ENCODE measurements around the gene LGR4. TPM values are rescaled to one million over a fixed set of nuclear protein-coding genes. Genes with fewer than 3 reads are reported as not detected.

The LGR4 gene
- total RNA-seq, 5 donors from 2014 or later (not counting 1 experiment from before 2014, with no cell fraction given), result 0.68 to 2.4 (median 1.2) TPM

DNA sequence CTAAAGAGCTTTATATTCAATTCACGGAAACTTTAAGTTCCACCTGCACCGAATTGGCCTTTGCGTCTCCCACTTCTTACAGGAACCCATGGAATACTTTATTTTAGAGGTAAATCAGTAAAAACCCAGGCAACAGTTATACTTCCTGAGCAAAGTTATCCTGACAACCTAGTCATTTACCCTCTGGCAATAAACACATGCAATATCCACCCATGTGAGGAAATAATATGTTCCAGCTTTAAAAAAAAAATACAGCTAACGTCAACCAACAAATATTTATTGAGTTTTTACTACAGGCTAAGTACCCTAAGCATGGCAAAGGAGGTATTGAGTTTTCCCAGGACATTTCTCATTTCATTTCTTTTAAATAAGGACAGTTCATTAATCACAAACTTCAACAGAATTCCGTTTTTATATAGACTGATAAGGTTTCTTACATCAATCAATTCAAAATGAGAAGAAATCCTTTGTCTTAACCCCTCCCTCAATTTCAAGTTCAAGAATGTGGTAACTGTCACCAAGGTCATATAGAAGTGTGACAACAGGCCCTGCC lies 71.2 kb downstream of the LGR4 start:
- CTCF ChIA-PET, result no interaction called here
- no peaks in the 10 kb centered on the region for H3K36me3 ChIP-seq (ENCODE audit: control insufficient read depth in 2 of 2, extremely low read depth in 1 of 2, insufficient read depth in 1 of 2, low read length in 1 of 2)
- no peak overlapping the region for H3K4me3 ChIP-seq (ENCODE audit: control insufficient read depth in 1 of 2, extremely low read depth in 1 of 2, low read length in 1 of 2)
- H3K9me3 Mint-ChIP-seq, result no peaks in the 10 kb centered on the region
- H3K27me3 ChIP-seq (replicated peaks in 1 of 2; ENCODE audit: control insufficient read depth in 2 of 2, extremely low read depth in 1 of 2, insufficient read depth in 2 of 2, low read length in 1 of 2), result peaks cover 0 to 3% of the 10 kb centered on the region in 2 experiments
- no peaks in the 10 kb centered on the region for H3K9me3 ChIP-seq
- H3K36me3 Mint-ChIP-seq, result no peaks in the 10 kb centered on the region
- H3K27ac Mint-ChIP-seq, result no peak overlapping the region
- peaks cover 0 to 6% of the 10 kb centered on the region in 2 donors for H3K27me3 Mint-ChIP-seq
- POLR2A ChIA-PET, result no interaction called here
- no peak for ATAC-seq (replicated peaks in 1 of 4)
- no CpG with 5 or more reads among the region's 5 CpGs for WGBS (ENCODE audit: insufficient coverage)
- H3K4me1 Mint-ChIP-seq, result no peaks in the 10 kb centered on the region
- no peaks in the 10 kb centered on the region for H3K4me1 ChIP-seq (ENCODE audit: control insufficient read depth in 1 of 2, extremely low read depth in 1 of 2, insufficient read depth in 2 of 2, low read length in 2 of 2)
- DNase-seq, result no peak
- H3K4me3 Mint-ChIP-seq, result no peak overlapping the region
- H3K27ac ChIP-seq (ENCODE audit: low read length), result no peak overlapping the region

GRCh38 chr11:27398400-27398770 lies 74.2 kb downstream of the LGR4 start:
- WGBS (ENCODE audit: insufficient coverage), result no CpG with 5 or more reads among the region's 3 CpGs
- ATAC-seq (replicated peaks in 1 of 4), result no peak

DNA sequence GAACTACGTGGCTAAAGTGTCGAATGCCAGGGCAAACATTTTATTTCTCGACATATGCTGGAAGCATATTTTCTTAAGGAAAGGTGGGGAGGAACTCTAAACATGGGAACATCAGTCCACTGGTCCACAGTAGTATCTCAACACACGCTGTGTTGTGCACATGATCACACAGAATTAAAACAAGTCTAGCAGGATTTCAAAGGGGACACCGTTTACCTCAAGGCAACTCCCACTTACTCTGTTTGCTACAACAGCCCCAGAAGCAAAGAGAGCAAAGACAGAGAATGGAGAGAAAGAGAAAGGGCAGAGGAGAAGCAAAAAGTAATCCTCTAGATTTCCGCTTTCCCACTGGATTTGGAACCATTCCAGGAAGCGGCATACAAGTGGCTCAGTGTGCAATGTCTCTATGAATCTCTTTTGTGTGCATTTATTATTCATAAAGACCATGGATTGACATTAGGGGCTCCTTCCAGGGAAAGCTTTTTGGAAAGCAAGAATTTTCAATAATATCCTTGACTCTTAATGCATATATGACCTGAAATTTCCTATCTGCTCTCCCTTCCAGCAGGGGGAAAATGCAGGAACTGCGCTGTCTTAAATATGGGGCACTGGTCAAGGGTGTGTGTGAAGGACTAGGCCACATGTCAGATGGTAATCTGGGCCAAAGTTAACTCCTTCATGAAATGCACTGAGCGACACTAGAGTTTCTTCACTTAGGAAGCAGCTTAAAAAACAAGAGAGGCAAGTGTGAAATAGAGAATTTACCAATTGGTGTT lies 74.8 kb downstream of the LGR4 start:
- Histone ChIP-seq H3K4me1 (ENCODE audit: control insufficient read depth in 1 of 2, extremely low read depth in 1 of 2, insufficient read depth in 2 of 2, low read length in 2 of 2) (no peaks in the 10 kb centered on the region), H3K9me3 (no peaks in the 10 kb centered on the region), H3K27ac (ENCODE audit: low read length) (no peak overlapping the region), H3K27me3 (replicated peaks in 1 of 2; ENCODE audit: control insufficient read depth in 2 of 2, extremely low read depth in 1 of 2, insufficient read depth in 2 of 2, low read length in 1 of 2) (no peaks in the 10 kb centered on the region), H3K4me3 (ENCODE audit: control insufficient read depth in 1 of 2, extremely low read depth in 1 of 2, low read length in 1 of 2) (no peak overlapping the region), H3K36me3 (ENCODE audit: control insufficient read depth in 2 of 2, extremely low read depth in 1 of 2, insufficient read depth in 1 of 2, low read length in 1 of 2) (no peaks in the 10 kb centered on the region)
- Mint-ChIP-seq H3K4me1 (no peaks in the 10 kb centered on the region), H3K27me3 (peaks cover 0 to 6% of the 10 kb centered on the region in 2 donors), H3K27ac (no peak overlapping the region), H3K36me3 (no peaks in the 10 kb centered on the region), H3K9me3 (no peaks in the 10 kb centered on the region), H3K4me3 (no peak overlapping the region)
- no peak for ATAC-seq (replicated peaks in 1 of 4)
- POLR2A ChIA-PET, result no interaction called here
- CTCF ChIA-PET, result no interaction called here
- DNase-seq, result no peak
- WGBS (ENCODE audit: insufficient coverage), result 100% methylated on average over 1 of the region's 9 CpGs

More at GRCh38 chr11:27398400-27398770, 74.2 kb downstream of the LGR4 start:
- no peaks in the 10 kb centered on the region for H3K4me1 ChIP-seq (ENCODE audit: control insufficient read depth in 1 of 2, extremely low read depth in 1 of 2, insufficient read depth in 2 of 2, low read length in 2 of 2)
- Mint-ChIP-seq H3K4me1 (no peaks in the 10 kb centered on the region), H3K4me3 (no peak overlapping the region), H3K36me3 (no peaks in the 10 kb centered on the region), H3K27ac (no peak overlapping the region), H3K27me3 (peaks cover 0 to 6% of the 10 kb centered on the region in 2 donors), H3K9me3 (no peaks in the 10 kb centered on the region)
- H3K9me3 ChIP-seq, result no peaks in the 10 kb centered on the region
- CTCF ChIA-PET, result no interaction called here
- POLR2A ChIA-PET, result no interaction called here
- H3K36me3 ChIP-seq (ENCODE audit: control insufficient read depth in 2 of 2, extremely low read depth in 1 of 2, insufficient read depth in 1 of 2, low read length in 1 of 2), result no peaks in the 10 kb centered on the region
- no peak overlapping the region for H3K4me3 ChIP-seq (ENCODE audit: control insufficient read depth in 1 of 2, extremely low read depth in 1 of 2, low read length in 1 of 2)
- DNase-seq, result no peak
- H3K27ac ChIP-seq (ENCODE audit: low read length), result no peak overlapping the region
- H3K27me3 ChIP-seq (replicated peaks in 1 of 2; ENCODE audit: control insufficient read depth in 2 of 2, extremely low read depth in 1 of 2, insufficient read depth in 2 of 2, low read length in 1 of 2), result peaks cover 0 to 3% of the 10 kb centered on the region in 2 experiments

- Histone ChIP-seq H3K9me3 (no peaks in the 10 kb centered on the region), H3K27me3 (replicated peaks in 1 of 2; ENCODE audit: control insufficient read depth in 2 of 2, extremely low read depth in 1 of 2, insufficient read depth in 2 of 2, low read length in 1 of 2) (no peaks in the 10 kb centered on the region), H3K4me1 (ENCODE audit: control insufficient read depth in 1 of 2, extremely low read depth in 1 of 2, insufficient read depth in 2 of 2, low read length in 2 of 2) (no peaks in the 10 kb centered on the region), H3K27ac (ENCODE audit: low read length) (no peak overlapping the region), H3K4me3 (ENCODE audit: control insufficient read depth in 1 of 2, extremely low read depth in 1 of 2, low read length in 1 of 2) (no peak overlapping the region), H3K36me3 (ENCODE audit: control insufficient read depth in 2 of 2, extremely low read depth in 1 of 2, insufficient read depth in 1 of 2, low read length in 1 of 2) (no peaks in the 10 kb centered on the region)
- WGBS (ENCODE audit: insufficient coverage), result no CpG with 5 or more reads among the region's 3 CpGs
- POLR2A ChIA-PET, result no interaction called here
- DNase-seq (no peak), ATAC-seq (replicated peaks in 1 of 4) (no peak)
- Mint-ChIP-seq H3K4me1 (no peaks in the 10 kb centered on the region), H3K27ac (no peak overlapping the region), H3K4me3 (no peak overlapping the region), H3K36me3 (no peaks in the 10 kb centered on the region), H3K27me3 (peaks cover 0 to 6% of the 10 kb centered on the region in 2 donors), H3K9me3 (no peaks in the 10 kb centered on the region)
- CTCF ChIA-PET, result no interaction called here
Measured at GRCh38 chr11:27396259-27396839, 76.2 kb downstream of the LGR4 start.

GRCh38 chr11:27395556-27396258 lies 76.9 kb downstream of the LGR4 start:
- POLR2A ChIA-PET, result interaction anchor here in 1 of 2 donors (0.7 kb wide), 1 partner anchor 136 kb away, joined by 3 read pairs; no protein-coding TSS in a partner anchor
- ATAC-seq (replicated peaks in 1 of 4) (no peak), DNase-seq (no peak)
- H3K4me1 ChIP-seq (ENCODE audit: control insufficient read depth in 1 of 2, extremely low read depth in 1 of 2, insufficient read depth in 2 of 2, low read length in 2 of 2), result no peaks in the 10 kb centered on the region
- CTCF ChIA-PET, result no interaction called here
- 100% methylated on average over 2 of the region's 7 CpGs for WGBS (ENCODE audit: insufficient coverage)
- Mint-ChIP-seq H3K27ac (no peak overlapping the region), H3K4me1 (no peaks in the 10 kb centered on the region), H3K27me3 (peaks cover 0 to 6% of the 10 kb centered on the region in 2 donors), H3K36me3 (no peaks in the 10 kb centered on the region), H3K4me3 (no peak overlapping the region), H3K9me3 (no peaks in the 10 kb centered on the region)
- H3K4me3 ChIP-seq (ENCODE audit: control insufficient read depth in 1 of 2, extremely low read depth in 1 of 2, low read length in 1 of 2), result no peak overlapping the region
- H3K36me3 ChIP-seq (ENCODE audit: control insufficient read depth in 2 of 2, extremely low read depth in 1 of 2, insufficient read depth in 1 of 2, low read length in 1 of 2), result no peaks in the 10 kb centered on the region
- H3K9me3 ChIP-seq, result no peaks in the 10 kb centered on the region
- no peak overlapping the region for H3K27ac ChIP-seq (ENCODE audit: low read length)
- H3K27me3 ChIP-seq (replicated peaks in 1 of 2; ENCODE audit: control insufficient read depth in 2 of 2, extremely low read depth in 1 of 2, insufficient read depth in 2 of 2, low read length in 1 of 2), result no peaks in the 10 kb centered on the region

DNA sequence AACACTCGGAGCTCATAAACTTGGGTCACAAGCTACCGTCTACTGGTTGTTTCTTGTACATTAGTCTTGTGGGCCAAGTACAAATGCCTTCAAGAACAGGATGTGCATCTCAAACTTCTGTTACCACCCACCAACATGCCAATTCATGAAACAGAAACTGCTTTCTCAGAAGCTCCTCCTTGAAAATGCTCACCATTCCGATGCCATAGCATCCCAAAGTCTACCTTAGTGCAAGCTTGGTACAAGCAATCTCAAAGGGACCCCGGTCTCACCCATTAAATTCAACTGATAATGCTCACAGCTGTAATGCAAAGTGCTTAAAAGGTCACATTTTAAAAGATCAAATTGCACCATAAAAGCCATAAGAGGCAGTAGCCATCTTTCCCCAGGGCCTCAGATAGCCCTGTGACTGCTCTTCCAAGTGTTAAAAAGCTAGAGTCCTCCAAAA lies 77.8 kb downstream of the LGR4 start:
- ChIA-PET CTCF (no interaction called here), POLR2A (no interaction called here)
- Histone ChIP-seq H3K27me3 (replicated peaks in 1 of 2; ENCODE audit: control insufficient read depth in 2 of 2, extremely low read depth in 1 of 2, insufficient read depth in 2 of 2, low read length in 1 of 2) (no peaks in the 10 kb centered on the region), H3K4me1 (ENCODE audit: control insufficient read depth in 1 of 2, extremely low read depth in 1 of 2, insufficient read depth in 2 of 2, low read length in 2 of 2) (no peaks in the 10 kb centered on the region), H3K9me3 (no peaks in the 10 kb centered on the region), H3K4me3 (ENCODE audit: control insufficient read depth in 1 of 2, extremely low read depth in 1 of 2, low read length in 1 of 2) (no peak overlapping the region), H3K27ac (ENCODE audit: low read length) (no peak overlapping the region), H3K36me3 (ENCODE audit: control insufficient read depth in 2 of 2, extremely low read depth in 1 of 2, insufficient read depth in 1 of 2, low read length in 1 of 2) (no peaks in the 10 kb centered on the region)
- Mint-ChIP-seq H3K27me3 (peaks cover 0 to 6% of the 10 kb centered on the region in 2 donors), H3K27ac (no peak overlapping the region), H3K9me3 (no peaks in the 10 kb centered on the region), H3K4me1 (no peaks in the 10 kb centered on the region), H3K36me3 (no peaks in the 10 kb centered on the region), H3K4me3 (no peak overlapping the region)
- DNase-seq, result no peak
- 76% methylated on average over 4 of the region's 4 CpGs for WGBS (ENCODE audit: insufficient coverage)
- ATAC-seq (replicated peaks in 1 of 4), result no peak
